ENCODE measurements around the gene PDE3B. TPM values are rescaled to one million over a fixed set of nuclear protein-coding genes. Genes with fewer than 3 reads are reported as not detected.

PDE3B gene
- polyA plus RNA-seq, 3 donors, result 4.0 to 6.0 (median 5.2) TPM

- no CpG with 5 or more reads among the region's 1 CpG for WGBS (ENCODE audit: insufficient coverage)
- Histone ChIP-seq H3K4me2 (replicated peaks; ENCODE audit: extremely low read depth, low read length, poor library complexity, severe bottlenecking) (no peak overlapping the region), H3K9me3 (replicated peaks in 1 of 2; ENCODE audit: control insufficient read depth in 1 of 2, insufficient read depth in 1 of 2, low read length in 2 of 2) (no peaks in the 10 kb centered on the region), H3K36me3 (replicated peaks in 1 of 2; ENCODE audit: control insufficient read depth in 1 of 2, insufficient read depth in 2 of 2, low read length in 2 of 2) (peaks cover 6 to 36% of the 10 kb centered on the region in 2 donors), H3K4me3 (replicated peaks in 1 of 3; ENCODE audit: low read depth in 2 of 3, low read length in 3 of 3) (no peak overlapping the region), H3K79me2 (ENCODE audit: insufficient read depth, low read length) (no peaks in the 10 kb centered on the region), H3K9ac (ENCODE audit: insufficient read depth, low read length, poor library complexity, severe bottlenecking) (no peak overlapping the region), H2AFZ (ENCODE audit: insufficient read depth, low read depth, low read length, poor library complexity, severe bottlenecking) (no peak overlapping the region), H4K20me1 (ENCODE audit: insufficient read depth, low read length) (no peaks in the 10 kb centered on the region), H3K27me3 (ENCODE audit: control insufficient read depth in 2 of 2, insufficient read depth in 2 of 2, low read length in 2 of 2) (no peaks in the 10 kb centered on the region), H3K4me1 (ENCODE audit: control insufficient read depth in 1 of 2, insufficient read depth in 2 of 2, low read length in 2 of 2) (no peaks in the 10 kb centered on the region), H3K27ac (ENCODE audit: low read depth in 1 of 2, low read length in 2 of 2) (no peak overlapping the region)
- no peak for TF ChIP-seq CTCF (IDR thresholded peaks at IDR 0.05)
- intact Hi-C loops (cut with micrococcal nuclease), result no loop called here
- Mint-ChIP-seq H3K27ac (peak overlapping the region in 1 of 7 donors; percentile 31), H3K4me3 (no peak overlapping the region), H3K9me3 (peaks cover under 1 to 7% (median 3%) of the 10 kb centered on the region in 7 donors), H3K4me1 (no peaks in the 10 kb centered on the region), H3K36me3 (peaks cover 34 to 46% of the 10 kb centered on the region in 2 donors), H3K27me3 (ENCODE audit: low read depth in 3 of 3) (no peaks in the 10 kb centered on the region)
- no peak for DNase-seq
Observed at GRCh38 chr11:14858404-14858803, 214.8 kb downstream of the PDE3B start.

- intact Hi-C loops (cut with micrococcal nuclease), result no loop called here
- WGBS (ENCODE audit: insufficient coverage), result no CpG with 5 or more reads among the region's 2 CpGs
- no peaks in the 10 kb centered on the region for H3K9me3 ChIP-seq (replicated peaks in 1 of 2; ENCODE audit: control insufficient read depth in 1 of 2, insufficient read depth in 1 of 2, low read length in 2 of 2)
- H3K36me3 Mint-ChIP-seq, result peaks cover 34 to 53% of the 10 kb centered on the region in 2 donors
- no peak overlapping the region for H3K4me2 ChIP-seq (replicated peaks; ENCODE audit: extremely low read depth, low read length, poor library complexity, severe bottlenecking)
- H2AFZ ChIP-seq (ENCODE audit: insufficient read depth, low read depth, low read length, poor library complexity, severe bottlenecking), result no peak overlapping the region
- no peaks in the 10 kb centered on the region for H3K27me3 Mint-ChIP-seq (ENCODE audit: low read depth in 3 of 3)
- no peaks in the 10 kb centered on the region for H3K79me2 ChIP-seq (ENCODE audit: insufficient read depth, low read length)
- no peak overlapping the region for H3K27ac Mint-ChIP-seq
- peaks cover 6 to 42% of the 10 kb centered on the region in 2 donors for H3K36me3 ChIP-seq (replicated peaks in 1 of 2; ENCODE audit: control insufficient read depth in 1 of 2, insufficient read depth in 2 of 2, low read length in 2 of 2)
- H3K4me1 Mint-ChIP-seq, result no peaks in the 10 kb centered on the region
- H3K27ac ChIP-seq (ENCODE audit: low read depth in 1 of 2, low read length in 2 of 2), result no peak overlapping the region
- H3K4me1 ChIP-seq (ENCODE audit: control insufficient read depth in 1 of 2, insufficient read depth in 2 of 2, low read length in 2 of 2), result no peaks in the 10 kb centered on the region
- no peaks in the 10 kb centered on the region for H4K20me1 ChIP-seq (ENCODE audit: insufficient read depth, low read length)
- no peak overlapping the region for H3K4me3 ChIP-seq (replicated peaks in 1 of 3; ENCODE audit: low read depth in 2 of 3, low read length in 3 of 3)
- no peak overlapping the region for H3K9ac ChIP-seq (ENCODE audit: insufficient read depth, low read length, poor library complexity, severe bottlenecking)
- peaks cover 4 to 14% (median 10%) of the 10 kb centered on the region in 7 donors for H3K9me3 Mint-ChIP-seq
- TF ChIP-seq CTCF (IDR thresholded peaks at IDR 0.05), result no peak
- no peak for DNase-seq
- H3K27me3 ChIP-seq (ENCODE audit: control insufficient read depth in 2 of 2, insufficient read depth in 2 of 2, low read length in 2 of 2), result no peaks in the 10 kb centered on the region
- H3K4me3 Mint-ChIP-seq, result no peak overlapping the region
Observed at GRCh38 chr11:14860511-14860910, 216.9 kb downstream of the PDE3B start.

Measured in CD14-positive monocyte (primary cell).